ENCODE data around the gene HDGF. TPM values are rescaled to one million over a fixed set of nuclear protein-coding genes. Genes with fewer than 3 reads are reported as not detected.

Gene HDGF
- total RNA-seq, 1 experiment from 2014 or later, result 310 TPM

- Histone ChIP-seq H3K23ac (ENCODE audit: insufficient read length, low read depth, low read length) (no peak overlapping the region), H3K56ac (ENCODE audit: insufficient read length, low read depth, low read length) (no peak overlapping the region), H4K20me1 (ENCODE audit: control insufficient read depth, insufficient read depth, insufficient read length) (no peaks in the 10 kb centered on the region), H3K79me2 (ENCODE audit: insufficient read depth, low read length) (peaks cover 32% of the 10 kb centered on the region; the same call in 1 of the 2 replicates), H2BK20ac (ENCODE audit: low read depth, low read length, poor library complexity, severe bottlenecking) (no peak overlapping the region), H3K4me2 (ENCODE audit: insufficient read depth, insufficient read length, low read length) (peak overlapping the region; percentile 73), H4K8ac (replicated peaks; ENCODE audit: insufficient read length, low read depth, low read length) (no peak overlapping the region), H3K27ac (ENCODE audit: insufficient read length, low read depth, low read length) (no peak overlapping the region), H3K27me3 (ENCODE audit: insufficient read depth, low read length) (no peaks in the 10 kb centered on the region), H3K18ac (ENCODE audit: insufficient read length, low read depth, low read length) (peak overlapping the region; percentile 39), H2AFZ (ENCODE audit: low read length) (no peak overlapping the region), H3K9me3 (ENCODE audit: control insufficient read depth, low read depth, low read length) (no peaks in the 10 kb centered on the region), H3K79me1 (ENCODE audit: insufficient read depth, low read depth, low read length, poor library complexity, severe bottlenecking) (no peaks in the 10 kb centered on the region), H4K5ac (ENCODE audit: insufficient read length, low read depth, low read length) (no peak overlapping the region), H4K91ac (ENCODE audit: insufficient read length, low read depth, low read length) (no peak overlapping the region), H2BK5ac (ENCODE audit: insufficient read length, low read length) (no peak overlapping the region), H3K14ac (ENCODE audit: insufficient read depth, low read length) (0 out of 2 replicates have a peak overlapping the region, but pooled peaks have one; percentile 32), H3K4ac (ENCODE audit: low read depth, low read length) (no peak overlapping the region), H3K23me2 (ENCODE audit: insufficient read length, low read depth, low read length, poor library complexity, severe bottlenecking) (peaks cover 23% of the 10 kb centered on the region), H2BK12ac (ENCODE audit: insufficient read length, low read depth, low read length) (no peak overlapping the region), H2BK120ac (ENCODE audit: low read depth, low read length, poor library complexity, severe bottlenecking) (no peak overlapping the region), H3K9ac (ENCODE audit: extremely low read depth, insufficient read length, low read length) (peak overlapping the region; percentile 85), H2BK15ac (ENCODE audit: low read depth, low read length) (no peak overlapping the region), H3K4me1 (ENCODE audit: insufficient read depth, low read length) (peaks cover 28% of the 10 kb centered on the region), H3T11ph (ENCODE audit: low read length) (no peak overlapping the region), H2AK5ac (ENCODE audit: insufficient read length, low read length) (no peak overlapping the region)
- DNase-seq, result no peak
- H3K36me3 Mint-ChIP-seq (ENCODE audit: insufficient read depth in 1 of 3, low read depth in 3 of 3), result peaks cover 9 to 18% (median 17%) of the 10 kb centered on the region in 3 experiments
- H3K4me3 Mint-ChIP-seq, result peak overlapping the region; percentile 91 to 94
- peak overlapping the region; percentile 88 to 98 (median 96) for H3K27ac Mint-ChIP-seq
- H3K4me1 Mint-ChIP-seq, result peaks cover 53 to 55% of the 10 kb centered on the region in 2 experiments
- no peaks in the 10 kb centered on the region for H3K27me3 Mint-ChIP-seq (ENCODE audit: low read depth)
- TF ChIP-seq, protein P1, sequence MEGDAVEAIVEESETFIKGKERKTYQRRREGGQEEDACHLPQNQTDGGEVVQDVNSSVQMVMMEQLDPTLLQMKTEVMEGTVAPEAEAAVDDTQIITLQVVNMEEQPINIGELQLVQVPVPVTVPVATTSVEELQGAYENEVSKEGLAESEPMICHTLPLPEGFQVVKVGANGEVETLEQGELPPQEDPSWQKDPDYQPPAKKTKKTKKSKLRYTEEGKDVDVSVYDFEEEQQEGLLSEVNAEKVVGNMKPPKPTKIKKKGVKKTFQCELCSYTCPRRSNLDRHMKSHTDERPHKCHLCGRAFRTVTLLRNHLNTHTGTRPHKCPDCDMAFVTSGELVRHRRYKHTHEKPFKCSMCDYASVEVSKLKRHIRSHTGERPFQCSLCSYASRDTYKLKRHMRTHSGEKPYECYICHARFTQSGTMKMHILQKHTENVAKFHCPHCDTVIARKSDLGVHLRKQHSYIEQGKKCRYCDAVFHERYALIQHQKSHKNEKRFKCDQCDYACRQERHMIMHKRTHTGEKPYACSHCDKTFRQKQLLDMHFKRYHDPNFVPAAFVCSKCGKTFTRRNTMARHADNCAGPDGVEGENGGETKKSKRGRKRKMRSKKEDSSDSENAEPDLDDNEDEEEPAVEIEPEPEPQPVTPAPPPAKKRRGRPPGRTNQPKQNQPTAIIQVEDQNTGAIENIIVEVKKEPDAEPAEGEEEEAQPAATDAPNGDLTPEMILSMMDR (conservative IDR thresholded peaks at IDR 0.05), result no peak
- no peaks in the 10 kb centered on the region for H3K9me3 Mint-ChIP-seq
- no CpG with 5 or more reads among the region's 5 CpGs for WGBS (ENCODE audit: extremely low coverage, insufficient read length, low lambda C conversion rate)
Observed at GRCh38 chr1:156750191-156750672, 1.2 kb downstream of the HDGF start.
